Measurements from ENCODE around the gene SLC16A8. TPM values are rescaled to one million over a fixed set of nuclear protein-coding genes. Genes with fewer than 3 reads are reported as not detected.

Gene SLC16A8
- total RNA-seq, 1 experiment from 2014 or later = not detected

- Mint-ChIP-seq H3K4me1 (ENCODE audit: low read depth, unreplicated experiment) (no peaks in the 10 kb centered on the region), H3K36me3 (ENCODE audit: insufficient read depth, unreplicated experiment) (peaks cover 58% of the 10 kb centered on the region), H3K4me3 (ENCODE audit: low read depth, unreplicated experiment) (no peak overlapping the region), H3K27ac (ENCODE audit: unreplicated experiment) (no peak overlapping the region), H3K27me3 (ENCODE audit: unreplicated experiment) (no peaks in the 10 kb centered on the region), H3K9me3 (ENCODE audit: low read depth, unreplicated experiment) (no peaks in the 10 kb centered on the region)
- TF ChIP-seq CTCF (IDR thresholded peaks at IDR 0.05; ENCODE audit: unreplicated experiment) = no peak
- DNase-seq = no peak
- BruUV-seq (replicated peaks) = no TSS peak
- CTCF ChIA-PET = no interaction called here
- intact Hi-C loops (cut with micrococcal nuclease; ENCODE audit: unreplicated experiment) = no loop called here
Observed at GRCh38 chr22:38066381-38067027, 17.5 kb downstream of the SLC16A8 start.

GRCh38 chr22:38065539-38065938, 18.4 kb downstream of the SLC16A8 start:
- intact Hi-C loops (cut with micrococcal nuclease; ENCODE audit: unreplicated experiment) = no loop called here
- Mint-ChIP-seq H3K27me3 (ENCODE audit: unreplicated experiment) (no peaks in the 10 kb centered on the region), H3K36me3 (ENCODE audit: insufficient read depth, unreplicated experiment) (peaks cover 61% of the 10 kb centered on the region), H3K4me3 (ENCODE audit: low read depth, unreplicated experiment) (no peak overlapping the region), H3K27ac (ENCODE audit: unreplicated experiment) (no peak overlapping the region), H3K4me1 (ENCODE audit: low read depth, unreplicated experiment) (no peaks in the 10 kb centered on the region), H3K9me3 (ENCODE audit: low read depth, unreplicated experiment) (no peaks in the 10 kb centered on the region)
- no peak for TF ChIP-seq CTCF (IDR thresholded peaks at IDR 0.05; ENCODE audit: unreplicated experiment)
- CTCF ChIA-PET = no interaction called here
- no TSS peak for BruUV-seq (replicated peaks)
- DNase-seq = no peak

- CTCF ChIA-PET = no interaction called here
- H3K27me3 Mint-ChIP-seq (ENCODE audit: unreplicated experiment) = no peaks in the 10 kb centered on the region
- H3K36me3 Mint-ChIP-seq (ENCODE audit: insufficient read depth, unreplicated experiment) = peaks cover 76% of the 10 kb centered on the region
- BruUV-seq (replicated peaks) = no TSS peak
- intact Hi-C loops (cut with micrococcal nuclease; ENCODE audit: unreplicated experiment) = no loop called here
- no peak for TF ChIP-seq CTCF (IDR thresholded peaks at IDR 0.05; ENCODE audit: unreplicated experiment)
- H3K27ac Mint-ChIP-seq (ENCODE audit: unreplicated experiment) = no peak overlapping the region
- H3K4me1 Mint-ChIP-seq (ENCODE audit: low read depth, unreplicated experiment) = peaks cover 7% of the 10 kb centered on the region
- no peak overlapping the region for H3K4me3 Mint-ChIP-seq (ENCODE audit: low read depth, unreplicated experiment)
- no peaks in the 10 kb centered on the region for H3K9me3 Mint-ChIP-seq (ENCODE audit: low read depth, unreplicated experiment)
- DNase-seq = no peak
Observed at GRCh38 chr22:38062791-38063190, 21.2 kb downstream of the SLC16A8 start.

GRCh38 chr22:38056969-38057891, 26.8 kb downstream of the SLC16A8 start, which contains the start of gene PICK1:
PICK1 (plus strand) TSS chr22:38057404; CDS start chr22:38057810, 406 bp downstream.
- intact Hi-C loops (cut with micrococcal nuclease; ENCODE audit: unreplicated experiment) = loop anchor here (10.0 kb wide), 1 partner anchor 258 kb away; the partner anchor contains the start of gene CSNK1E
- H3K27me3 Mint-ChIP-seq (ENCODE audit: unreplicated experiment) = no peaks in the 10 kb centered on the region
- no peaks in the 10 kb centered on the region for H3K9me3 Mint-ChIP-seq (ENCODE audit: low read depth, unreplicated experiment)
- H3K4me3 Mint-ChIP-seq (ENCODE audit: low read depth, unreplicated experiment) = peak within 1 kb of the TSS; percentile 84
- H3K27ac Mint-ChIP-seq (ENCODE audit: unreplicated experiment) = peak within 1 kb of the TSS; percentile 97
- TSS peak; percentile 82 for BruUV-seq (replicated peaks)
- H3K4me1 Mint-ChIP-seq (ENCODE audit: low read depth, unreplicated experiment) = peaks cover 21% of the 10 kb centered on the region
- DNase-seq = peak; percentile 91
- no peak for TF ChIP-seq CTCF (IDR thresholded peaks at IDR 0.05; ENCODE audit: unreplicated experiment)
- H3K36me3 Mint-ChIP-seq (ENCODE audit: insufficient read depth, unreplicated experiment) = peaks cover 51% of the 10 kb centered on the region
- CTCF ChIA-PET = interaction anchor here (1.0 kb wide), 1 partner anchor 41 kb away, joined by 3 read pairs; no protein-coding TSS in a partner anchor

All from Calu3 (cell line).